K562 (cell line): ENCODE measurements around the gene RPL15. TPM values are rescaled to one million over a fixed set of nuclear protein-coding genes. Genes with fewer than 3 reads are reported as not detected.

Experiments
- ATAC-seq: fragments of 200-7000 bp; cut with Tn5 transposase; 3 replicates; pipeline ENCODE4 v1.9.1; 2020; ENCODE audit warnings: moderate library complexity
- BruUV-seq: library from RNA; stranded (reverse); fragments of 400-500 nt; replicated peaks from 2 replicates; lab custom pipeline; 2021; lab: Mats Ljungman, UMichigan
- CTCF ChIA-PET: fragments of 300-600 bp; formaldehyde crosslinking; extraction: SDS; loops from one replicate; lab custom pipeline; 2021; ENCODE audit warnings: low intra/inter-chr PET ratio; lab: Yijun Ruan, JAX
- POLR2A ChIA-PET: fragments of 300-600, 350-650 bp; sonication (Branson Sonifier 250); formaldehyde crosslinking; extraction: SDS; loops from one replicate; lab custom pipeline; 2021; ENCODE audit warnings: antibody characterized with exemption, inconsistent platforms; lab: Yijun Ruan, JAX
- DNase-seq, 4 experiments: peaks; one replicate each; pipeline versions ENCODE4 v3.0.0 to v3.0.0-alpha.2; 2011 to 2018; ENCODE audit warnings: low spot score in 3 of 4, mixed read lengths in 3 of 4; ENCODE audit errors: extremely low read depth in 1 of 4
- FAIRE-seq: peaks from 2 replicates; lab custom pipeline; 2011; peaks lifted over from hg19 to GRCh38; lab: Jason Lieb, UNC
- H2AFZ ChIP-seq: 2 replicates; pipeline ENCODE4 v1.6.0; 2011; ENCODE audit warnings: low read depth, low read length, control low read depth, inconsistent platforms
- H3K27ac ChIP-seq: fragments of 200-600 bp; 3 replicates; pipeline ENCODE4 v1.8.0; 2011; ENCODE audit warnings: low read depth, mild to moderate bottlenecking, control low read depth, inconsistent platforms, low read length, moderate library complexity, mixed read lengths; ENCODE audit errors: extremely low read depth
- H3K27me3 ChIP-seq, 2 experiments: fragments of 300-600 bp in 1 of 2; 2 replicates in 1 of 2; 3 replicates in 1 of 2; pipeline versions ENCODE4 v1.6.0 to v1.8.0; 2011; ENCODE audit warnings: inconsistent platforms in 2 of 2, low read length in 2 of 2, mild to moderate bottlenecking in 1 of 2, mixed read lengths in 1 of 2, moderate library complexity in 1 of 2; ENCODE audit not compliant: control insufficient read depth in 2 of 2, insufficient read depth in 2 of 2
- H3K36me3 ChIP-seq: fragments of 300-600 bp; 3 replicates; pipeline ENCODE4 v1.8.0; 2011; ENCODE audit warnings: mild to moderate bottlenecking, low read length, inconsistent platforms; ENCODE audit not compliant: control insufficient read depth, insufficient read depth
- H3K4me1 ChIP-seq, 2 experiments: fragments of 200-600 bp in 1 of 2; replicated peaks in 1 of 2; 2 replicates in 1 of 2; 3 replicates in 1 of 2; pipeline versions ENCODE4 v1.5.1 to v1.8.0; 2011; ENCODE audit warnings: inconsistent platforms in 2 of 2, low read length in 2 of 2, mild to moderate bottlenecking in 1 of 2, mixed read lengths in 1 of 2, moderate library complexity in 1 of 2; ENCODE audit not compliant: control insufficient read depth in 2 of 2, insufficient read depth in 2 of 2
- H3K4me2 ChIP-seq: 2 replicates; pipeline ENCODE4 v1.6.1; 2011; ENCODE audit warnings: low read length, control low read depth, inconsistent platforms, mixed read lengths; ENCODE audit not compliant: insufficient read depth
- H3K4me3 ChIP-seq: fragments of 200-600 bp; sonication (generic), shearing (Covaris generic); 2 replicates; pipeline ENCODE4 v1.5.1; 2016; ENCODE audit warnings: control low read depth, inconsistent platforms
- H3K79me2 ChIP-seq: fragments of 200-600 bp; 3 replicates; pipeline ENCODE4 v1.8.0; 2011; ENCODE audit warnings: low read length, inconsistent platforms; ENCODE audit not compliant: control insufficient read depth, insufficient read depth
- H3K9ac ChIP-seq, 2 experiments: 2 replicates each; pipeline versions ENCODE4 v1.6.0 to v1.6.1; 2011; ENCODE audit warnings: low read depth in 2 of 2, low read length in 2 of 2, control low read depth in 1 of 2, inconsistent platforms in 1 of 2, mild to moderate bottlenecking in 1 of 2, mixed read lengths in 1 of 2; ENCODE audit not compliant: insufficient read depth in 1 of 2
- H3K9me1 ChIP-seq: one replicate; pipeline ENCODE4 v1.6.0; 2011; ENCODE audit warnings: inconsistent platforms, mild to moderate bottlenecking, low read length, moderate library complexity; ENCODE audit not compliant: control insufficient read depth, insufficient read depth
- H3K9me3 ChIP-seq: replicated peaks from 2 replicates; pipeline ENCODE4 v1.5.1; 2011; ENCODE audit warnings: low read depth, low read length, inconsistent platforms; ENCODE audit not compliant: control insufficient read depth, insufficient read depth
- H4K20me1 ChIP-seq: replicated peaks from 2 replicates; pipeline ENCODE4 v1.6.1; 2011; ENCODE audit warnings: low read length, inconsistent platforms, mixed read lengths; ENCODE audit not compliant: control insufficient read depth, insufficient read depth
- ARHGAP35 ChIP-seq: fragments of 450-650 bp; IDR thresholded peaks from 2 replicates; pipeline ENCODE4 v1.6.1; 2018; ENCODE audit not compliant: partially characterized antibody
- ARID1B ChIP-seq: fragments of 450-650 bp; IDR thresholded peaks from 2 replicates; pipeline ENCODE4 v1.6.1; 2016; ENCODE audit warnings: antibody characterized with exemption, mild to moderate bottlenecking, inconsistent platforms
- CTCF ChIP-seq, 3 experiments: IDR thresholded peaks in 2 of 3; conservative IDR thresholded peaks in 1 of 3; 2 replicates each; pipeline ENCODE4 v1.5.1; 2011 to 2012; ENCODE audit warnings: low read length in 3 of 3, mild to moderate bottlenecking in 3 of 3, control low read depth in 2 of 3, improper control_type of control experiment in 1 of 3, inconsistent platforms in 1 of 3, low read depth in 1 of 3, mixed read lengths in 1 of 3, moderate library complexity in 1 of 3; ENCODE audit not compliant: insufficient read depth in 2 of 3
- DMBX1 ChIP-seq: fragments of 250-450 bp; sonication (Bioruptor Pico); IDR thresholded peaks from 2 replicates; pipeline ENCODE4 v1.8.0; 2022; ENCODE audit warnings: inconsistent platforms, mild to moderate bottlenecking, moderate library complexity, borderline replicate concordance
- NFIC ChIP-seq: fragments of 450-650 bp; IDR thresholded peaks from 2 replicates; pipeline ENCODE4 v1.6.1; 2017; ENCODE audit warnings: mild to moderate bottlenecking, inconsistent platforms
- PHB ChIP-seq: fragments of 250-450 bp; sonication (Bioruptor Pico); IDR thresholded peaks from 2 replicates; pipeline ENCODE4 v1.5.0; 2021
- SAFB2 ChIP-seq: fragments of 200-400 bp; formaldehyde crosslinking; IDR thresholded peaks from 2 replicates; pipeline ENCODE4 v1.6.1; 2018; ENCODE audit warnings: borderline replicate concordance, low read length, low read depth, moderate library complexity; ENCODE audit not compliant: severe bottlenecking
- SMARCC2 ChIP-seq: fragments of 450-650 bp; IDR thresholded peaks from 2 replicates; pipeline ENCODE4 v1.6.1; 2017; ENCODE audit warnings: antibody characterized with exemption, moderate library complexity, mild to moderate bottlenecking, low read depth
- SRSF9 ChIP-seq: fragments of 200-400 bp; formaldehyde crosslinking; IDR thresholded peaks from 2 replicates; pipeline ENCODE4 v1.6.1; 2017; ENCODE audit warnings: low read depth, low read length, borderline replicate concordance
- TEAD2 ChIP-seq: fragments of 450-650 bp; IDR thresholded peaks from 2 replicates; pipeline ENCODE4 v1.6.1; 2016; ENCODE audit warnings: missing genetic modification characterization, control low read depth, missing compliant biosample characterization
- TRIM24 ChIP-seq, 2 experiments: fragments of 450-650 bp; IDR thresholded peaks; 2 replicates each; pipeline ENCODE4 v1.6.1; 2016
- ZBTB17 ChIP-seq: fragments of 450-650 bp; formaldehyde crosslinking; IDR thresholded peaks from 2 replicates; pipeline ENCODE4 v1.4.0; 2020; ENCODE audit warnings: mild to moderate bottlenecking
- ZBTB7A ChIP-seq: IDR thresholded peaks from 2 replicates; pipeline ENCODE4 v1.6.1; 2011; ENCODE audit warnings: low read depth, mild to moderate bottlenecking, low read length, moderate library complexity, borderline replicate concordance; ENCODE audit not compliant: control insufficient read depth
- ZNF274 ChIP-seq: IDR thresholded peaks from 2 replicates; pipeline ENCODE4 v1.6.1; 2011; ENCODE audit warnings: low read depth, mild to moderate bottlenecking, low read length, moderate library complexity, borderline replicate concordance
- ZNF384 ChIP-seq: IDR thresholded peaks from 2 replicates; pipeline ENCODE4 v1.6.1; 2012; ENCODE audit warnings: low read depth, low read length, improper control_type of control experiment
- ZNF584 ChIP-seq: fragments of 200-800 bp; sonication (Bioruptor generic); IDR thresholded peaks from 2 replicates; pipeline ENCODE4 v1.6.1; 2016; ENCODE audit warnings: low read depth, mild to moderate bottlenecking, missing genetic modification characterization, missing compliant biosample characterization
- WGBS: fragments of 100-300 bp; shearing (Covaris generic); methylation state at CpG from one replicate; pipeline ENCODE4 v1.1.6; 2016; ENCODE audit warnings: low coverage, mixed read lengths; ENCODE audit not compliant: insufficient coverage; ENCODE audit errors: missing lambda C conversion rate; 5-methylcytosine and 5-hydroxymethylcytosine counted together
- in situ Hi-C: fragments of 300-500 bp; cut with MboI; formaldehyde crosslinking; loops from 4 replicates; pipeline ENCODE4 v1.15.0; 2018; ENCODE audit warnings: inconsistent platforms, mixed read lengths
- intact Hi-C: fragments of 100-400 bp; cut with micrococcal nuclease; formaldehyde crosslinking; loops from 2 replicates; pipeline ENCODE4 v1.14.2; 2022
- polyA plus RNA-seq, 8 experiments: library from polyadenylated mRNA; depleted of rRNA in 4 of 8; stranded (reverse) in 5 of 8; unstranded in 3 of 8; fragments of >200 nt; fragmentation: Nextera tagmentation in 2 of 8; fragmentation: Illumina TruSeq in 1 of 8; extraction: Ambion mirVana in 2 of 8; extraction: Trizol in 1 of 8; gene quantifications; 2 replicates each; pipeline versions ENCODE4 v1.2.1 to v1.2.3, GENCODE V29; 2011 to 2014; ENCODE audit warnings: inconsistent platforms in 1 of 8, missing spikeins in 1 of 8
- total RNA-seq, 7 experiments: library from RNA; depleted of rRNA in 6 of 7; stranded (reverse); fragments of >200 nt in 6 of 7; fragmentation: Illumina TruSeq in 2 of 7; extraction: Trizol in 2 of 7; gene quantifications; 2 replicates each; pipeline versions ENCODE4 v1.2.1 to v1.2.3, GENCODE V29; 2011 to 2021; ENCODE audit warnings: low replicate concordance in 1 of 7
- TF ChIP-seq, protein P1 (sequence below): fragments of 450-650 bp; formaldehyde crosslinking; IDR thresholded peaks from 2 replicates; pipeline ENCODE4 v1.4.0; 2020; ENCODE audit warnings: mild to moderate bottlenecking, mixed read lengths
- TF ChIP-seq, protein P2 (sequence below): fragments of 450-650 bp; IDR thresholded peaks from one replicate; pipeline ENCODE4 v1.6.1; 2018; ENCODE audit warnings: mild to moderate bottlenecking, moderate library complexity; ENCODE audit not compliant: partially characterized antibody

The RPL15 gene
- total and polyA plus RNA-seq, 9 of the 15 experiments (the other 6 are each of a cell fraction or from before 2014, with no cell fraction given), result 2,393 to 8,850 (median 3,928) TPM

GRCh38 chr3:23884481-23884880, 32.5 kb upstream of the RPL15 start:
- no peak for FAIRE-seq
- Histone ChIP-seq H3K36me3 (peaks cover 27% of the 10 kb centered on the region; the same call in 2 of the 3 replicates), H3K27me3 (no peaks in the 10 kb centered on the region), H2AFZ (no peak overlapping the region), H3K27ac (no peak overlapping the region), H3K4me2 (no peak overlapping the region), H3K4me3 (no peak overlapping the region), H4K20me1 (no peaks in the 10 kb centered on the region), H3K79me2 (peaks cover 15% of the 10 kb centered on the region; the same call in 1 of the 3 replicates), H3K9me1 (no peaks in the 10 kb centered on the region), H3K9ac (no peak overlapping the region), H3K4me1 (peaks cover 2 to 3% of the 10 kb centered on the region in 2 experiments; a peak in 3 of 5 replicates), H3K9me3 (no peaks in the 10 kb centered on the region)
- ChIA-PET CTCF (no interaction called here), POLR2A (interaction anchor here (0.6 to 2.6 kb wide), 4 partner anchors 9 to 59 kb away, joined by 3 to 18 read pairs (median 3); no protein-coding TSS in a partner anchor)
- in situ Hi-C loops, result no loop called here
- WGBS, result 71% methylated on average over 2 of the region's 2 CpGs
- peak in 3 of 4 experiments; percentile 27 to 41 (median 34) for DNase-seq
- intact Hi-C loops, result loop anchor here (10.0 kb wide), 1 partner anchor 260 kb away; no protein-coding TSS in a partner anchor
- no TSS peak for BruUV-seq
- peak; percentile 80 for ATAC-seq
- TF ChIP-seq TEAD2 (tag) (no peak), TRIM24 (IDR thresholded peaks at IDR 0.05) (no peak), ZBTB17 (CRISPR knock-in tag) (no peak), ZBTB7A (no peak), SMARCC2 (no peak), DMBX1 (no peak), ZNF274 (no peak), SAFB2 (no peak), ZNF384 (0 out of 2 replicates have a peak, but pooled peaks have one; percentile 18), SRSF9 (no peak), NFIC (peak; percentile 71), CTCF (IDR thresholded peaks at IDR 0.05 in 2 of 3, conservative IDR thresholded peaks at IDR 0.05 in 1 of 3; ENCODE audit: insufficient read depth in 2 of 3, low read depth in 1 of 3, low read length in 3 of 3) (peak; percentile 4 to 47 (median 26); a peak in 2 of 6 replicates), PHB (CRISPR knock-in tag) (no peak), ARHGAP35 (no peak), ARID1B (no peak), ZNF584 (no peak)
- TF ChIP-seq, protein P1, sequence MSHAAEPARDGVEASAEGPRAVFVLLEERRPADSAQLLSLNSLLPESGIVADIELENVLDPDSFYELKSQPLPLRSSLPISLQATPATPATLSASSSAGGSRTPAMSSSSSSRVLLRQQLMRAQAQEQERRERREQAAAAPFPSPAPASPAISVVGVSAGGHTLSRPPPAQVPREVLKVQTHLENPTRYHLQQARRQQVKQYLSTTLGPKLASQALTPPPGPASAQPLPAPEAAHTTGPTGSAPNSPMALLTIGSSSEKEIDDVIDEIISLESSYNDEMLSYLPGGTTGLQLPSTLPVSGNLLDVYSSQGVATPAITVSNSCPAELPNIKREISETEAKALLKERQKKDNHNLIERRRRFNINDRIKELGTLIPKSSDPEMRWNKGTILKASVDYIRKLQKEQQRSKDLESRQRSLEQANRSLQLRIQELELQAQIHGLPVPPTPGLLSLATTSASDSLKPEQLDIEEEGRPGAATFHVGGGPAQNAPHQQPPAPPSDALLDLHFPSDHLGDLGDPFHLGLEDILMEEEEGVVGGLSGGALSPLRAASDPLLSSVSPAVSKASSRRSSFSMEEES (CRISPR knock-in tag), result no peak
- TF ChIP-seq, protein P2, sequence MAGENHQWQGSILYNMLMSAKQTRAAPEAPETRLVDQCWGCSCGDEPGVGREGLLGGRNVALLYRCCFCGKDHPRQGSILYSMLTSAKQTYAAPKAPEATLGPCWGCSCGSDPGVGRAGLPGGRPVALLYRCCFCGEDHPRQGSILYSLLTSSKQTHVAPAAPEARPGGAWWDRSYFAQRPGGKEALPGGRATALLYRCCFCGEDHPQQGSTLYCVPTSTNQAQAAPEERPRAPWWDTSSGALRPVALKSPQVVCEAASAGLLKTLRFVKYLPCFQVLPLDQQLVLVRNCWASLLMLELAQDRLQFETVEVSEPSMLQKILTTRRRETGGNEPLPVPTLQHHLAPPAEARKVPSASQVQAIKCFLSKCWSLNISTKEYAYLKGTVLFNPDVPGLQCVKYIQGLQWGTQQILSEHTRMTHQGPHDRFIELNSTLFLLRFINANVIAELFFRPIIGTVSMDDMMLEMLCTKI, result no peak
